ENCODE data around the gene SLC25A29. TPM values are rescaled to one million over a fixed set of nuclear protein-coding genes. Genes with fewer than 3 reads are reported as not detected.

SLC25A29 gene
- total RNA-seq, 1 donor, result 19.9 TPM

DNA sequence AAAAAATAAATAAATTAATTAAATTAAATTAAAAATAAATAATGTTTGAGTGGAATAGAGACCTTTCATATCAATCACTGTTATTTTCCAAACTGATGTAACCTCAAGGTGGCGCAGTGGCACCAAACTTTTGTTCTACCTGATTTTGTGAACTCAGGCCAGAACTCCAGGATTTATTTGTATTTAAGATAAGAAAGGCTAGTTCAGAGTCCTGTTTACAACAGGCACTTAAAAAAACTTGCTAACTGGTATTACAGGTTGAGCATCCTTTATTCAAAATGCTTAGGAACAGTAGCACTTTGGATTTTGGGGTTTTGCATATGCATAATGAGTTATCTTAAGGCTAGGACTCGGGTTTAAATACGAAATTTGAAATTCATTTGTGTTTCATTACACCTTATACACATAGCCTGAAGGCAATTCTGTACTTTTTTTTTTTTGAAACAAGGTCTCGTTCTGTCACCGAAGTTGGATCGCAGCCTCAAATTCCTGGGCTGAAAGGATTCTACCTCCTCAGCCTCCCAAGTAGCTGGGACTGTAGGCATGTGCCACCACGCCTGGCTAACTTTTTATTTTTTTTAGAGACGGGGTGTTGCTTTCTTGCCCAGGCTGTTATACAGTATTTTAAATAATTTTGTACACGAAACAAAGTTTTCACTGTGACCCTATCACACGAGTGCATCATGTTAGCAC, 34.9 kb downstream of the SLC25A29 start:
- H4K20me1 ChIP-seq (ENCODE audit: insufficient read depth, low read length), result peaks cover 58% of the 10 kb centered on the region
- peaks cover 18% of the 10 kb centered on the region for H3K4me1 ChIP-seq (ENCODE audit: insufficient read depth, low read length)
- no peak overlapping the region for H3K4me2 ChIP-seq (ENCODE audit: insufficient read depth, low read length)
- TF ChIP-seq, protein P1, sequence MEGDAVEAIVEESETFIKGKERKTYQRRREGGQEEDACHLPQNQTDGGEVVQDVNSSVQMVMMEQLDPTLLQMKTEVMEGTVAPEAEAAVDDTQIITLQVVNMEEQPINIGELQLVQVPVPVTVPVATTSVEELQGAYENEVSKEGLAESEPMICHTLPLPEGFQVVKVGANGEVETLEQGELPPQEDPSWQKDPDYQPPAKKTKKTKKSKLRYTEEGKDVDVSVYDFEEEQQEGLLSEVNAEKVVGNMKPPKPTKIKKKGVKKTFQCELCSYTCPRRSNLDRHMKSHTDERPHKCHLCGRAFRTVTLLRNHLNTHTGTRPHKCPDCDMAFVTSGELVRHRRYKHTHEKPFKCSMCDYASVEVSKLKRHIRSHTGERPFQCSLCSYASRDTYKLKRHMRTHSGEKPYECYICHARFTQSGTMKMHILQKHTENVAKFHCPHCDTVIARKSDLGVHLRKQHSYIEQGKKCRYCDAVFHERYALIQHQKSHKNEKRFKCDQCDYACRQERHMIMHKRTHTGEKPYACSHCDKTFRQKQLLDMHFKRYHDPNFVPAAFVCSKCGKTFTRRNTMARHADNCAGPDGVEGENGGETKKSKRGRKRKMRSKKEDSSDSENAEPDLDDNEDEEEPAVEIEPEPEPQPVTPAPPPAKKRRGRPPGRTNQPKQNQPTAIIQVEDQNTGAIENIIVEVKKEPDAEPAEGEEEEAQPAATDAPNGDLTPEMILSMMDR (IDR thresholded peaks at IDR 0.05; ENCODE audit: extremely low read depth, low read depth, low read length), result peak; percentile 33
- H3K4me3 ChIP-seq (ENCODE audit: insufficient read depth, low read length), result no peak overlapping the region
- no peaks in the 10 kb centered on the region for H3K9me3 ChIP-seq (ENCODE audit: low read depth, low read length)
- H3K27me3 ChIP-seq (ENCODE audit: insufficient read depth, low read length), result no peaks in the 10 kb centered on the region
- H3K36me3 ChIP-seq (ENCODE audit: insufficient read depth, low read length), result peaks cover 8% of the 10 kb centered on the region
- peaks cover 91% of the 10 kb centered on the region for H3K79me2 ChIP-seq (ENCODE audit: insufficient read depth, low read length)
- peak; percentile 32 for DNase-seq (ENCODE audit: insufficient read length, low spot score, missing footprints)
- H2AFZ ChIP-seq (ENCODE audit: low read length), result no peak overlapping the region
- H3K27ac ChIP-seq (ENCODE audit: low read depth, low read length), result no peak overlapping the region

GRCh38 chr14:100268591-100269207, 37.5 kb downstream of the SLC25A29 start:
- TF ChIP-seq, protein P1 (IDR thresholded peaks at IDR 0.05; ENCODE audit: extremely low read depth, low read depth, low read length), result no peak
- H3K27me3 ChIP-seq (ENCODE audit: insufficient read depth, low read length), result no peaks in the 10 kb centered on the region
- H3K27ac ChIP-seq (ENCODE audit: low read depth, low read length), result peak overlapping the region; percentile 80
- peak overlapping the region; percentile 66 for H3K4me2 ChIP-seq (ENCODE audit: insufficient read depth, low read length)
- H2AFZ ChIP-seq (ENCODE audit: low read length), result no peak overlapping the region
- peaks cover 18% of the 10 kb centered on the region for H3K4me1 ChIP-seq (ENCODE audit: insufficient read depth, low read length)
- peak; percentile 73 for DNase-seq (ENCODE audit: insufficient read length, low spot score, missing footprints)
- H4K20me1 ChIP-seq (ENCODE audit: insufficient read depth, low read length), result peaks cover 47% of the 10 kb centered on the region
- H3K36me3 ChIP-seq (ENCODE audit: insufficient read depth, low read length), result peaks cover 7% of the 10 kb centered on the region
- peak overlapping the region; percentile 2 for H3K4me3 ChIP-seq (ENCODE audit: insufficient read depth, low read length)
- peaks cover 90% of the 10 kb centered on the region for H3K79me2 ChIP-seq (ENCODE audit: insufficient read depth, low read length)
- no peaks in the 10 kb centered on the region for H3K9me3 ChIP-seq (ENCODE audit: low read depth, low read length)

DNA sequence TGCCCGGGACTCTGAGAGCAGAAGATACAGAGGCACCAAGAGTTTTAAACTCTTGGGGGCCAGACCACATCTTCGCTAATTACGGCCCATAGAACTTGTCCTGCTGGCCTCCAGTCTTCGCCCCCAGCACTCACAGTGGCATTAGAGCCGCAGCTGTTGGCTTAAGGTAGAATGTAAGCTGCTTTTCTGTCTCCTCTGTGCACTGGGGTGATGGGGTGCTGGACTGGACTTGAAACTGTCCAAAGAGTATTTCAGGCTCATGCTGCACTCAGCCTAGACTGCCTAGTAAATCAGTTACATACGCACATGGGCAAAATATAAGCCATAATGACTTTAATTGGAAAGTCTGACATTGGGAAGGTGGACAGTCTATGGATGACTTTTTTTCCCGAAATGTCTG, 38.3 kb downstream of the SLC25A29 start:
- peak overlapping the region; percentile 80 for H3K27ac ChIP-seq (ENCODE audit: low read depth, low read length)
- peaks cover 49% of the 10 kb centered on the region for H4K20me1 ChIP-seq (ENCODE audit: insufficient read depth, low read length)
- no peak overlapping the region for H2AFZ ChIP-seq (ENCODE audit: low read length)
- peak overlapping the region; percentile 7 for H3K4me2 ChIP-seq (ENCODE audit: insufficient read depth, low read length)
- DNase-seq (ENCODE audit: insufficient read length, low spot score, missing footprints), result no peak
- H3K36me3 ChIP-seq (ENCODE audit: insufficient read depth, low read length), result peaks cover 10% of the 10 kb centered on the region
- H3K9me3 ChIP-seq (ENCODE audit: low read depth, low read length), result no peaks in the 10 kb centered on the region
- TF ChIP-seq, protein P1 (IDR thresholded peaks at IDR 0.05; ENCODE audit: extremely low read depth, low read depth, low read length), result no peak
- H3K27me3 ChIP-seq (ENCODE audit: insufficient read depth, low read length), result no peaks in the 10 kb centered on the region
- H3K79me2 ChIP-seq (ENCODE audit: insufficient read depth, low read length), result peaks cover 90% of the 10 kb centered on the region
- H3K4me1 ChIP-seq (ENCODE audit: insufficient read depth, low read length), result peaks cover 24% of the 10 kb centered on the region
- H3K4me3 ChIP-seq (ENCODE audit: insufficient read depth, low read length), result no peak overlapping the region

DNA sequence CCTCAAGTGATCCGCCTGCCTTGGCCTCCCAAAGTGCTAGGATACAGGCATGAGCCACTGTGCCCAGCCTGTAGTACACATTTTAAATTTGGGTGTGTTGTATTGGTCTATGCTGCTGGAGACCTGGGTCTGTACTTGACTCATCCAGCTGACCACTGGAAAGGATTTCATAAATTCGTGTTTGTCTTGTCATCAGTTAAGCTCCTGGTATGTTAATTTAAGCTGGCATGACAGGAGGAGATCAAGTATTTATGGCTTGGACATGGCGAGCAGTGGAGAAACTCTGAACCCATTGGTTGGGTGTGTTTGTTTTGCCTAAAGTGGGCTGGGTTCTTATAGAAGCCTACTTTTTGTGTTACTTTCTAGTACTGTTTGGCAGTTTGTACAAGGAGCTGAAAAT, 43.1 kb downstream of the SLC25A29 start:
- Histone ChIP-seq H3K4me2 (ENCODE audit: insufficient read depth, low read length) (no peak overlapping the region), H4K20me1 (ENCODE audit: insufficient read depth, low read length) (peaks cover 58% of the 10 kb centered on the region), H2AFZ (ENCODE audit: low read length) (no peak overlapping the region), H3K36me3 (ENCODE audit: insufficient read depth, low read length) (peaks cover 10% of the 10 kb centered on the region), H3K27me3 (ENCODE audit: insufficient read depth, low read length) (no peaks in the 10 kb centered on the region), H3K79me2 (ENCODE audit: insufficient read depth, low read length) (peaks cover 95% of the 10 kb centered on the region), H3K27ac (ENCODE audit: low read depth, low read length) (no peak overlapping the region), H3K4me1 (ENCODE audit: insufficient read depth, low read length) (peaks cover 19% of the 10 kb centered on the region), H3K4me3 (ENCODE audit: insufficient read depth, low read length) (no peak overlapping the region), H3K9me3 (ENCODE audit: low read depth, low read length) (no peaks in the 10 kb centered on the region)
- TF ChIP-seq, protein P1 (IDR thresholded peaks at IDR 0.05; ENCODE audit: extremely low read depth, low read depth, low read length), result no peak
- DNase-seq (ENCODE audit: insufficient read length, low spot score, missing footprints), result peak; percentile 85

All from osteoblast (primary cell).